ENCODE measurements around the gene ADRB2.

- TF ChIP-seq POLR2A (IDR thresholded peaks at IDR 0.05): no peak
- TF ChIP-seq POLR2AphosphoS5 (IDR thresholded peaks at IDR 0.05): no peak
These were observed 10.1 kb upstream of the ADRB2 start for GRCh38 chr5:148816357-148816756.
